IPS-15b (cell line): Measurements from ENCODE around the gene SHD.
"Not testable (repeated sequence)": the region's sequence is repeated elsewhere in the genome, so short reads cannot be mapped to it uniquely, and the experiment has no call there.

ENCODE experiments used
- H3K27me3 ChIP-seq: one replicate; pipeline ENCODE4 v1.6.1; 2013; ENCODE audit warnings: low read length; ENCODE audit not compliant: control insufficient read depth, insufficient read depth
- H3K36me3 ChIP-seq: one replicate; pipeline ENCODE4 v1.6.1; 2013; ENCODE audit warnings: low read length; ENCODE audit not compliant: control insufficient read depth, insufficient read depth
- H3K4me1 ChIP-seq: one replicate; pipeline ENCODE4 v1.6.1; 2013; ENCODE audit warnings: mild to moderate bottlenecking, low read length; ENCODE audit not compliant: control insufficient read depth, insufficient read depth
- H3K4me3 ChIP-seq: one replicate; pipeline ENCODE4 v1.5.1; 2013; ENCODE audit warnings: low read depth, low read length
- H3K9ac ChIP-seq: one replicate; pipeline ENCODE4 v1.6.1; 2013; ENCODE audit warnings: low read depth, mild to moderate bottlenecking, low read length
- H3K9me3 ChIP-seq: one replicate; pipeline ENCODE4 v1.6.1; 2013; ENCODE audit warnings: mild to moderate bottlenecking, low read length; ENCODE audit not compliant: control insufficient read depth, insufficient read depth

The SHD gene

DNA sequence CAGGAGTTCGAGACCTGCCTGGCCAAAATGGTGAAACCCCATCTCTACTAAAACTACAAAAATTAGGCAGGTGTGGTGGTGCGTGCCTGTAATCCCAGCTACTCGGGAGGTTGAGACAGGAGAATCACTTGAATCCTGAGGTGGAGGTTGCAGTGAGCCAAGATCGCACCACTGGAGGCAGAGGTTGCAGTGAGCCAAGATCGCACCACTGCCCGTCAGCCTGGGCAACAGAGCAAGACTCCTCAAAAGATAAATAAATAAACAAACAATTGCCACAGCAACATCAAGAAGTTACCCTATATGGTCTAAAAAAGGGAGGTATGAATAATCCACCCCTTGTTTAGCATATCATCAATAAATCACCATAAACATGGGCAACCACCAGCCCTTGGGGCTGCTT lies 33.1 kb upstream of the SHD start:
- not testable (repeated sequence) for H3K4me1 ChIP-seq, H3K9me3 ChIP-seq, H3K27me3 ChIP-seq, H3K4me3 ChIP-seq, H3K9ac ChIP-seq
- peaks cover 10% of the 10 kb centered on the region for H3K36me3 ChIP-seq

DNA sequence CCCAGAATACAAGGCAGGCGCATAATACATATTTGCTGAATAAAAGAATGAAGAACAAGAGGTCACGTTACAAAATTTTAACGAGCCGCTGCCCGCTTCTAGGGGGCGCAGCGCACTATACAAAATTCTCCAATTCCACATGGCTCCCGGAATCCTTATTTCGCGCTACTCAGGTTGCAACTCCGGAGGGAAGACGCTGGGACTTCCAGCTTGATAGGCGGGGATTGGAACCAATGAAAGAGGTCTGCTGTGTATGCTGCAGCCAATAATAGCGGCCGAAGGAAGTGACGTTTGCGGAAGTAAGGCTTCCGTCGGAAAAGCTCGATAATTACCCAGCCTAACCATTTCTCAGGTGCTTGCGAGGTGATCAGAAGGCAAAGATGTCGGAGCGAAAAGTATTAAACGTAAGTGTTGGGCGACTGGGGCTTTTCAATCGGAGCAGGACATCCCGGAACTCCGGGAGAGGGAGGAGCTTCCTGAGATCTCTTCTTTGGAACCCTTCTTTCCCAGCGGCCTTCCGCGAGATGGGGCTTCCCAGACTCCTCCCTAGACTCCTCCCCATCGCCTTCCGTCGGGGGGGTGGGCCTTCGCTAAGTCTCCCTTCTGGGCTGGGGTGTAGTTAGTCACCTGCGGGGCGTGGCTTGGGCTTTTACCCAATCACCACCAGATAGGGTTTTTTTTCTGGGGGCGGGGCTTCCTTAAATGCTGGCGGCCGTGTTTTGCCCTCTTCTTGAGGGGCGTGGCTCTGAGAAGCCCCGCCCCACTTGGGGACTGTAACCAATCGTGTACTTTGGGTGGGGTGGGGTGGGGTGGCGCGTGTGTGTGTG lies 32.1 kb upstream of the SHD start, which contains the start of gene YJU2:
Gene YJU2, plus strand, starts transcription at position 314 of the 827 bp plus-strand sequence. Its CDS starts 67 bp downstream, at position 381.
- peaks cover 3% of the 10 kb centered on the region for H3K4me1 ChIP-seq
- no peaks in the 10 kb centered on the region for H3K9me3 ChIP-seq
- peak within 1 kb of the TSS; percentile 93 for H3K4me3 ChIP-seq
- no peaks in the 10 kb centered on the region for H3K27me3 ChIP-seq
- peaks cover 15% of the 10 kb centered on the region for H3K36me3 ChIP-seq
- peak within 1 kb of the TSS; percentile 92 for H3K9ac ChIP-seq

DNA sequence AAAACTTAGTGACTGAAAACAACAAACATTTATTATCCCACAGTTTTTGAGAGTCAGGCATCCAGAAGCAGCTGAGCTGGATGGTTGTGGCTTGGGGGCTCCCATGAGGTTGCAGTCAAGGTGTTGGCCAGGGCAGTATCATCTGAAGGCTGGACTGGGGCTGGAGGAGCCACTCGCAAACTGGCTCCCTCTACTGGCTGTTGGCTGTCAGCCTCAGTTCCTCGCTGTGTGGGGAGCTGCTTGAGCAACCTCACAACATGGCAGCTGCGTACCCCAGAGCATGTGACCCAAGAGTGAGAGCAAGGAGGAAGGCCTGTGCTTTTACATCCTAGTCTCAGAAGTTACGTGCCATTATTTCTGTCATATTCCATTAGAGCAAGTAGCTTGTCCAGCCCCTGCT lies 22.5 kb upstream of the SHD start:
- Histone ChIP-seq H3K36me3 (peaks cover 35% of the 10 kb centered on the region), H3K4me1 (no peaks in the 10 kb centered on the region), H3K9me3 (peaks cover 5% of the 10 kb centered on the region), H3K27me3 (no peaks in the 10 kb centered on the region), H3K9ac (no peak overlapping the region), H3K4me3 (no peak overlapping the region)

DNA sequence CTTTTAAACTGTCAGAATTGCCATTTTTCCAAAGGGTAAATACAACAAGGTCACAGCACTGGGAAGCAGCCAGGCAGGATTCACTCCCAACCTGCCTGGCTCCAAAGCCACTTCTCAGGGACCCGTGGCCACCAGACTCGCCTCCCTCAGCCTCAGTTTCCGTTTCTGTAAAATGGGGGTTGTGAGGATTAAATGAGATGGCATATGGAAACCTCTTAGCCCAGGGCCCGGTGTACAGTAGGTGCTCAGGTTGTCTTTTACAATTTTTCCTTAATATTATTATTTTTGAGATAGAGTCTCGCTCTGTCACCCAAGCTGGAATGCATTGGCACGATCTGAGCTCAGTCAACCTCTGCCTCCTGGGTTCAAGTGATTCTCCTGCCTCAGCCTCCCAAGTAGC lies 22.0 kb upstream of the SHD start:
- Histone ChIP-seq H3K4me1 (no peaks in the 10 kb centered on the region), H3K9me3 (peaks cover 5% of the 10 kb centered on the region), H3K9ac (no peak overlapping the region), H3K4me3 (no peak overlapping the region), H3K36me3 (peaks cover 35% of the 10 kb centered on the region), H3K27me3 (no peaks in the 10 kb centered on the region)

DNA sequence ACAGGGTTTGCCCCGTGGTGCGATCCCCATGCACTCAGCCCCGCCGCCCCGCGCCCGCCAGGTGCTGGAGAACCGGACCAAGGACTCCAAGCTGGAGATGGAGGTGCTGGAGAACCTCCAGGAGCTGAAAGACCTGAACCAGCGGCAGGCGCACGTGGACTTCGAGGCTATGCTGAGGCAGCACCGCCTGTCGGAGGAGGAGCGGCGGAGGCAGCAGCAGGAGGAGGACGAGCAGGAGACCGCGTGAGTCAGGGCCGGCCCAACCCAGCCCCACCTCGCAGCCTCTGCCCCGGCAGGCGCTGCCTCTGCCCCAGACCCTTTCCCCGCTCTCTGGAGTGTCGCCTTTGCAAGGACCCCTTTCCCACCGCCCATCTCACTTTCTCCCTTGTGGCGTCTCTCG lies 20.9 kb upstream of the SHD start:
- peaks cover 5% of the 10 kb centered on the region for H3K9me3 ChIP-seq
- peaks cover 31% of the 10 kb centered on the region for H3K36me3 ChIP-seq
- no peaks in the 10 kb centered on the region for H3K27me3 ChIP-seq
- no peaks in the 10 kb centered on the region for H3K4me1 ChIP-seq
- no peak overlapping the region for H3K9ac ChIP-seq
- no peak overlapping the region for H3K4me3 ChIP-seq

DNA sequence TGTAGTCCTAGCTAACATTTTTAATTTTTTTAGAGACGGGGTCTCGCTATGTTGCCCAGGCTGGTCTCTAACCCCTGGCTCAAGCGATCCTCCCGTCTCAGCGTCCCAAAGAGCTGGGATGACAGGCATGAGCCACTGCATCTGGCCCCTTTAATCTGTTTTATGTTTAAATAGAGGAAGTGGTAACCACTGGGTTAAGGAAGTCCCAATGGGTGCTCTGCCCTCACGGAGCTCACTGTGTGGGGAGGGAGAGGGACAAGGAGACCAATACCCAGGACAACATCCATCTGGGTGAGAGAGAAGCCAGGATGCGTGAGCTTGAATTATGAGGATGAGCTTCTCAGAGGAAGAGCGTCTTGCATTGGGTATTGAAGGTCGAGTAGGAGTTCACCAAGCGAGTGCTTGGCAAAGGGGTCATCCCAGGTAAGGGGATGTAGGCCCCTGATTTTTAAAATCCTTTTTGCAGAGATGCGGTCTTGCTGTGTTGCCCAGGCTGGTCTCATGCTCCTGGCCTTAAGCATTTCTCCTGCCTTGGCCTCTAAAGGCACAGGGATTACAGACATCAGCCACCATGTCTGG lies 18.4 kb upstream of the SHD start:
- Histone ChIP-seq H3K9me3 (peaks cover 5% of the 10 kb centered on the region), H3K36me3 (peaks cover 23% of the 10 kb centered on the region), H3K4me3 (no peak overlapping the region), H3K9ac (no peak overlapping the region), H3K27me3 (no peaks in the 10 kb centered on the region), H3K4me1 (no peaks in the 10 kb centered on the region)

DNA sequence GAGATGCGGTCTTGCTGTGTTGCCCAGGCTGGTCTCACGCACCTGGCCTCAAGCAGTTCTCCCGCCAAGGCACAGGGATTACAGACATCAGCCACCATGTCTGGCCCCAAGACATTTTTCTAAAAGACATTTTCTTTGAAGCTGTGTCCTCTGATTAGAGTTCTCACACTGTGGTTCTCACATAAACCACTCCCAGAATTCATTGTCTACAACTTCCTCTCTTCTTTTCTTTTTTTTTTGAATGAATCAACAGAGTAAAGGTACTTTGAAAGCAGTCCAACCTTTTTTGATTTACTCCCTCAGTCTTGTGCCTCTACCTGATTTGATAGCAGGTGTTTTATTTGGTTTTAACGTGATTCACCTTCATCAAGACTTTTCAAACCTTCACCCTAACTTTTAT lies 14.3 kb upstream of the SHD start:
- Histone ChIP-seq H3K4me1 (no peaks in the 10 kb centered on the region), H3K27me3 (no peaks in the 10 kb centered on the region), H3K9ac (no peak overlapping the region), H3K4me3 (no peak overlapping the region), H3K36me3 (peaks cover 19% of the 10 kb centered on the region), H3K9me3 (no peaks in the 10 kb centered on the region)

DNA sequence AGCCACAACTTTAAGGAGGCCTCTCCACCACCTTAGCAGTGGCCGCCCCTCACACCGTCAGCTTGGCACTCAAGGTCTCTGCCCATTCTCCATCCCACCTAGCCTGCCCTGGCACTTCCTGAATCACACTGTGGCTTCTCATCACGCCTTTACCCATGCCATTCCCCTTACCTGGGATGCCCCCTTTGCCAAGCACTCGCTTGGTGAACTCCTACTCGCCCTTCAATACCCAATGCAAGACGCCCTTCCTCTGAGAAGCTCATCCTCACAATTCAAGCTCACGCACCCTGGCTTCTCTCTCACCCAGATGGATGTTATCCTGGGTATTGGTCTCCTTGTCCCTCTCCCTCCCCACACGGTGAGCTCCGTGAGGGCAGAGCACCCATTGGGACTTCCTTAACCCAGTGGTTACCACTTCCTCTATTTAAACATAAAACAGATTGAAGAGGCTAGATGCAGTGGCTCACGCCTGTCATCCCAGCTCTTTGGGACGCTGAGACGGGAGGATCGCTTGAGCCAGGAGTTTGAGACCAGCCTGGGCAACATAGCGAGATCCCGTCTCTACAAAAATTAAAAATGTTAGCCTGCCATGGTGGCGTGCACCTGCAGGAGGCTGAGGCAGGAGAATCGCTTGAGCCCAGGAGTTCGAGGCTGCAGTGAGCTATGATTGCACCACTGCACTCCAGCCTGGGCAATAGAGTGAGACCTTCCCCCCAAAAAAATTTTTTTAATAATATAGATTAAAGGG lies 12.6 kb upstream of the SHD start:
- H3K4me1 ChIP-seq: no peaks in the 10 kb centered on the region

DNA sequence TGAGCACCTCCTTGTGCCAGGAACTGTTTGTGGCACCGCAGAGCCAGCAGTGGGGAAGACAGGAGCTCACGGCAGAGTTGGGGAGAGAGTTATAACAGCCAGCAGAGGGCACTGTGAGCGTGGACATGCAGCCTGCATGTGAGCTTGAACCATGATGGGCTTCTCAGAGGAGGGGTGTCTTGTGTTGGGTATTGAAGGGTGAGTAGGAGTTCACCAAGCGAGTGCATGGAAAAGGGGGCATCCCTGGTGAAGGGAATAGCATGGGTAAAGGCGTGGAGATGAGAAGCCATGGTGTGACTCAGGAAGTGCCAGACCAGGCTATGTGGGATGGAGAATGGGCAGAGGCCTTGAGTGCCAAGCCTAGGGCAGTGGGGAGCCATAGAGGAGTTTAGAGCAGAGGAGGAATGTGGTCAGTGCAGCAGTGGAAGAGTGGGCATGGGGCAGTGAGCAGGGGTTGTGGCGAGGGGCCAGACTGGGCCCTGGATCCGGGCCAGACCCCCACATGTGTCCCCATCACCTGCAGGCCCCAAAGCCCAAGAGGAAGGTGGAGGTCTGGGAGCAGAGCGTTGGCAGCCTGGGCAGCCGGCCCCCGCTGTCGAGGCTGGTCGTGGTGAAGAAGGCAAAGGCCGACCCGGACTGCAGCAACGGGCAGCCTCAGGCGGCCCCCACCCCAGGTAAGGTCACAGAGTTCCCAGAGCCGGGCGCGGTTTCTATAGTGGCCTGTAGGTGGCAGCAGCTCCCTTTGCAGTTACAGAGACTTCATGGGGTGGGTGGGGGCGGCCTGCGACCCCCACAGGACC lies 11.8 kb upstream of the SHD start:
- Histone ChIP-seq H3K9ac (no peak overlapping the region), H3K36me3 (peaks cover 16% of the 10 kb centered on the region), H3K27me3 (no peaks in the 10 kb centered on the region), H3K4me3 (no peak overlapping the region), H3K4me1 (no peaks in the 10 kb centered on the region), H3K9me3 (no peaks in the 10 kb centered on the region)

More for the DNA sequence above, 12.6 kb upstream of the SHD start:
- Histone ChIP-seq H3K9ac (no peak overlapping the region), H3K4me3 (no peak overlapping the region), H3K36me3 (peaks cover 16% of the 10 kb centered on the region), H3K27me3 (no peaks in the 10 kb centered on the region), H3K9me3 (no peaks in the 10 kb centered on the region)

DNA sequence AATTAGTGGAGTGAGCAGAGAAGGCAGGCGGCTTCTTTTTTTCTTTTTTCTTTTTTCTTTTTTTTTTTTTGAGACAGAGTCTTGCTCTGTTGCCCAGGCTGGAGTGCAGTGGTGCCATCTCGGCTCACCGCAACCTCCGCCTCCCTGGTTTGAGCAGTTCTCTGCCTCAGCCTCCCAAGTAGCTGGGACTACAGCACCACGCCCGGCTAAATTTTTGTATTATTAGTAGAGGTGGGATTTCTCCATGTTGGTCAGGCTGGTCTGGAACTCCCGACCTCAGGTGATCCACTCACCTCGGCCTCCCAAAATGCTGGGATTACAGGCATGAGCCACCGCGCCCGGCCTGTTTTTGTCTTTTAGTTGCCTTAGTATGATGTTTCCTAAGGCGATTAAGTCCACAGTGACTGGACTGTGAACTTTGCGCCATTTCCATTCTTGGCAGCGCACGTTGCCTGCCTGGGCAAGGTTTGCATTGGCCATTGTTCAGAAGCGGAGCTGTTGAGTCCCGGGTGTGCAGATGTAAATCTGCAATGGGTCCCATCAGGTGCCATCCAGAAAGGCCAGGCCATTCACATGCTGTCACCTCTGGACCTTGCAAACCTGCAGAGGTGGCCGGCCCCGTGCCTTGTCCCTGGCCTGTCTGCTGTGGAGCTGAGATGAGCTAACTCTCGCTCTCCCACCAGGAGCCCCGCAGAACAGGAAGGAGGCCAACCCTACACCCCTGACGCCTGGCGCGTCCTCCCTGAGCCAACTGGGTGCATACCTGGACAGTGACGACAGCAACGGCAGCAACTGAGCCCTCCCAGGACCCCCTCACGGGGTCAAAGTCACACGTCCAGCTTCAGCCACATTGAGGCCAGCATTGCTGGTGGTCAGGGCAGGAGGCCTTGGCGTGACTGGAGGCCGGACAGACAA lies 10.9 kb upstream of the SHD start:
- Histone ChIP-seq H3K4me1 (no peaks in the 10 kb centered on the region), H3K4me3 (no peak overlapping the region), H3K36me3 (peaks cover 14% of the 10 kb centered on the region), H3K9me3 (no peaks in the 10 kb centered on the region), H3K9ac (no peak overlapping the region), H3K27me3 (no peaks in the 10 kb centered on the region)
